IMR-90 (cell line): Measurements from ENCODE around the gene LRCOL1. TPM values are rescaled to one million over a fixed set of nuclear protein-coding genes. Genes with fewer than 3 reads are reported as not detected.

Experiments
- ATAC-seq: fragments of 200-7000 bp; cut with Tn5 transposase; 2 replicates; pipeline ENCODE4 v1.9.1; 2020; ENCODE audit warnings: low read depth, mild to moderate bottlenecking, moderate library complexity
- BruUV-seq: library from RNA; stranded (reverse); fragments of 400-500 nt; replicated peaks from 2 replicates; lab custom pipeline; 2021; lab: Mats Ljungman, UMichigan
- CTCF ChIA-PET: fragments of 300-600 bp; formaldehyde crosslinking; extraction: SDS; loops from one replicate; lab custom pipeline; 2021; ENCODE audit warnings: antibody characterized with exemption; lab: Yijun Ruan, JAX
- POLR2A ChIA-PET: fragments of 300-600 bp; sonication (Branson Sonifier 250); formaldehyde crosslinking; loops from one replicate; lab custom pipeline; 2022; ENCODE audit warnings: antibody characterized with exemption; ENCODE audit not compliant: unreplicated experiment; lab: Charles Lee
- DNase-seq: peaks from one replicate; pipeline ENCODE4 v3.0.0; 2013
- H2AFZ ChIP-seq: replicated peaks from 2 replicates; pipeline ENCODE3; 2013; ENCODE audit warnings: low read length, mild to moderate bottlenecking; ENCODE audit not compliant: poor library complexity
- H2AK5ac ChIP-seq: 2 replicates; pipeline ENCODE4 v1.6.1; 2013; ENCODE audit warnings: low read depth, low read length, inconsistent platforms
- H2AK9ac ChIP-seq: replicated peaks from 2 replicates; pipeline ENCODE3; 2013; ENCODE audit warnings: mild to moderate bottlenecking, low read depth, low read length, moderate library complexity; ENCODE audit not compliant: poor library complexity
- H2BK120ac ChIP-seq: 2 replicates; pipeline ENCODE4 v1.6.1; 2013; ENCODE audit warnings: low read depth, low read length, inconsistent platforms
- H2BK15ac ChIP-seq: 3 replicates; pipeline ENCODE4 v1.6.1; 2013; ENCODE audit warnings: low read depth, low read length, inconsistent platforms
- H2BK20ac ChIP-seq: 2 replicates; pipeline ENCODE4 v1.6.1; 2013; ENCODE audit warnings: low read depth, mild to moderate bottlenecking, inconsistent platforms, low read length, moderate library complexity
- H2BK5ac ChIP-seq: 2 replicates; pipeline ENCODE4 v1.6.1; 2013; ENCODE audit warnings: mild to moderate bottlenecking, low read depth, low read length, inconsistent platforms; ENCODE audit not compliant: poor library complexity, severe bottlenecking
- H3K14ac ChIP-seq: replicated peaks from 2 replicates; pipeline ENCODE4 v1.6.1; 2013; ENCODE audit warnings: low read depth, low read length, inconsistent platforms
- H3K18ac ChIP-seq: 2 replicates; pipeline ENCODE4 v1.6.1; 2013; ENCODE audit warnings: low read depth, low read length, control low read depth
- H3K23ac ChIP-seq: 2 replicates; pipeline ENCODE4 v1.6.1; 2013; ENCODE audit warnings: low read depth, low read length, inconsistent platforms
- H3K27ac ChIP-seq: 2 replicates; pipeline ENCODE4 v1.5.1; 2013; ENCODE audit warnings: mild to moderate bottlenecking, control low read depth, low read length; ENCODE audit not compliant: insufficient read depth
- H3K27me3 ChIP-seq: 2 replicates; pipeline ENCODE4 v1.6.1; 2013; ENCODE audit warnings: low read length; ENCODE audit not compliant: control insufficient read depth, insufficient read depth
- H3K36me3 ChIP-seq: 2 replicates; pipeline ENCODE4 v1.6.1; 2013; ENCODE audit warnings: low read length, mixed read lengths; ENCODE audit not compliant: control insufficient read depth, insufficient read depth
- H3K4ac ChIP-seq: 2 replicates; pipeline ENCODE4 v1.6.1; 2013; ENCODE audit warnings: low read depth, low read length, inconsistent platforms
- H3K4me1 ChIP-seq: 2 replicates; pipeline ENCODE4 v1.6.1; 2013; ENCODE audit warnings: low read length, mixed read lengths; ENCODE audit not compliant: control insufficient read depth, insufficient read depth
- H3K4me2 ChIP-seq: 2 replicates; pipeline ENCODE4 v1.6.1; 2013; ENCODE audit warnings: low read depth, mild to moderate bottlenecking, control low read depth, low read length, moderate library complexity
- H3K4me3 ChIP-seq: 2 replicates; pipeline ENCODE4 v1.5.1; 2013; ENCODE audit warnings: low read depth, mild to moderate bottlenecking, control low read depth, low read length, moderate library complexity; ENCODE audit not compliant: insufficient read depth
- H3K56ac ChIP-seq: 2 replicates; pipeline ENCODE4 v1.6.1; 2013; ENCODE audit warnings: low read length, inconsistent platforms; ENCODE audit not compliant: insufficient read depth; ENCODE audit errors: extremely low read depth
- H3K79me1 ChIP-seq, 2 experiments: 2 replicates each; pipeline ENCODE4 v1.6.1; 2013; ENCODE audit warnings: low read length in 2 of 2, inconsistent platforms in 1 of 2, low read depth in 1 of 2
- H3K9ac ChIP-seq: 2 replicates; pipeline ENCODE4 v1.6.1; 2013; ENCODE audit warnings: low read depth, low read length, control low read depth
- H3K9me1 ChIP-seq: 2 replicates; pipeline ENCODE4 v1.6.1; 2013; ENCODE audit warnings: low read length, inconsistent platforms; ENCODE audit not compliant: insufficient read depth
- H3K9me3 ChIP-seq: 2 replicates; pipeline ENCODE4 v1.6.1; 2013; ENCODE audit warnings: low read length; ENCODE audit not compliant: control insufficient read depth, insufficient read depth
- H4K20me1 ChIP-seq: 2 replicates; pipeline ENCODE4 v1.6.1; 2013; ENCODE audit warnings: low read length, inconsistent platforms; ENCODE audit not compliant: insufficient read depth
- H4K5ac ChIP-seq: 2 replicates; pipeline ENCODE4 v1.6.1; 2013; ENCODE audit warnings: mild to moderate bottlenecking, low read depth, low read length, control low read depth
- H4K8ac ChIP-seq, 2 experiments: 2 replicates each; pipeline ENCODE4 v1.6.1; 2013; ENCODE audit warnings: low read depth in 2 of 2, low read length in 2 of 2, control low read depth in 1 of 2, inconsistent platforms in 1 of 2
- H4K91ac ChIP-seq: 2 replicates; pipeline ENCODE4 v1.6.1; 2013; ENCODE audit warnings: low read depth, low read length, inconsistent platforms; ENCODE audit not compliant: insufficient read depth
- CEBPB ChIP-seq: IDR thresholded peaks from 2 replicates; pipeline ENCODE4 v1.6.1; 2012; ENCODE audit warnings: low read depth, low read length, improper control_type of control experiment
- CHD1 ChIP-seq: IDR thresholded peaks from 2 replicates; pipeline ENCODE4 v1.6.1; 2012; ENCODE audit warnings: low read depth, low read length, improper control_type of control experiment
- FOS ChIP-seq: fragments of 150-350 bp; IDR thresholded peaks from 2 replicates; pipeline ENCODE4 v1.6.1; 2016; ENCODE audit warnings: low read depth, low read length
- WGBS, 2 experiments: methylation state at CpG; one replicate each; pipeline versions ENCODE4 v1.1.5 to v1.1.7; 2013; ENCODE audit warnings: missing lambda C conversion rate in 2 of 2; ENCODE audit not compliant: insufficient read length in 1 of 2; ENCODE audit errors: extremely low coverage in 2 of 2; 5-methylcytosine and 5-hydroxymethylcytosine counted together
- dilution Hi-C: fragments of 300-500 bp; cut with HindIII; formaldehyde crosslinking; loops from one replicate; pipeline ENCODE4 v1.14.3; 2018; ENCODE audit warnings: low sequenced_read_pairs; ENCODE audit not compliant: unreplicated experiment
- in situ Hi-C: fragments of 300-500 bp; cut with MboI; formaldehyde crosslinking; loops from 3 replicates; pipeline ENCODE4 v1.14.3; 2019; ENCODE audit warnings: low sequenced_read_pairs, inconsistent platforms, mixed read lengths
- intact Hi-C: fragments of 100-400 bp; cut with micrococcal nuclease; formaldehyde crosslinking; loops from 2 replicates; pipeline ENCODE4 v1.10.0; 2022
- polyA plus RNA-seq, 3 experiments: library from polyadenylated mRNA; depleted of rRNA; stranded (reverse); fragments of >200 nt; gene quantifications; 2 replicates each; pipeline ENCODE4 v1.2.3, GENCODE V29; 2012; ENCODE audit warnings: low replicate concordance in 1 of 3
- total RNA-seq: library from RNA; depleted of rRNA; stranded (reverse); fragments of >200 nt; gene quantifications from 2 replicates; pipeline ENCODE4 v1.2.3, GENCODE V29; 2012

LRCOL1 gene
- total and polyA plus RNA-seq, 2 of the 4 experiments (the other 2 are of a cell fraction), result 1.0 TPM; not detected in 1

GRCh38 chr12:132660052-132660451, 49.7 kb upstream of the LRCOL1 start (continued):
- TF ChIP-seq CHD1, result no peak
- TF ChIP-seq CEBPB, result no peak

GRCh38 chr12:132659146-132659545, 48.8 kb upstream of the LRCOL1 start:
- dilution Hi-C loops, result no loop called here
- H3K18ac ChIP-seq, result no peak overlapping the region
- no peak overlapping the region for H3K9ac ChIP-seq
- POLR2A ChIA-PET, result no interaction called here
- H3K23ac ChIP-seq, result no peak overlapping the region
- H2AK9ac ChIP-seq, result no peak overlapping the region
- H2BK5ac ChIP-seq, result no peak overlapping the region
- BruUV-seq, result no TSS peak
- no peaks in the 10 kb centered on the region for H3K9me3 ChIP-seq
- no peak overlapping the region for H3K4me2 ChIP-seq
- H3K4me3 ChIP-seq, result no peak overlapping the region
- no peak overlapping the region for H2BK15ac ChIP-seq
- no peak overlapping the region for H4K5ac ChIP-seq
- no peak overlapping the region for H3K4ac ChIP-seq
- no peak overlapping the region for H2AFZ ChIP-seq
- CTCF ChIA-PET, result no interaction called here
- H3K27ac ChIP-seq, result no peak overlapping the region
- H3K36me3 ChIP-seq, result peaks cover 46% of the 10 kb centered on the region
- ATAC-seq, result no peak
- H3K79me1 ChIP-seq, result no peaks in the 10 kb centered on the region
- no peak overlapping the region for H3K56ac ChIP-seq
- H2AK5ac ChIP-seq, result no peak overlapping the region
- DNase-seq, result no peak
- intact Hi-C loops, result no loop called here
- H2BK20ac ChIP-seq, result no peak overlapping the region
- H4K8ac ChIP-seq, result no peak overlapping the region
- H3K14ac ChIP-seq, result no peak overlapping the region
- peaks cover 5% of the 10 kb centered on the region for H3K9me1 ChIP-seq
- no peak overlapping the region for H4K91ac ChIP-seq
- TF ChIP-seq FOS, result no peak
- 88% methylated on average over 12 of the region's 16 CpGs; no CpG with 5 or more reads in 1 of the 2 experiments for WGBS, 2 experiments
- in situ Hi-C loops, result no loop called here
- no peak overlapping the region for H2BK120ac ChIP-seq
- no peaks in the 10 kb centered on the region for H3K4me1 ChIP-seq
- H4K20me1 ChIP-seq, result no peaks in the 10 kb centered on the region
- no peaks in the 10 kb centered on the region for H3K27me3 ChIP-seq
